DND-41 (cell line): Measurements from ENCODE around the gene AUP1.

ENCODE experiments used
- ATAC-seq: fragments of 200-7000 bp; cut with Tn5 transposase; 3 replicates; pipeline ENCODE4 v1.9.1; 2021; ENCODE audit warnings: low read depth; ENCODE audit not compliant: insufficient read depth
- DNase-seq: peaks from one replicate; pipeline ENCODE4 v3.0.0-alpha.2; 2020
- H2AFZ ChIP-seq: 2 replicates; pipeline ENCODE4 v1.6.0; 2012; ENCODE audit warnings: low read depth, low read length
- H3K27ac ChIP-seq: 2 replicates; pipeline ENCODE4 v1.5.1; 2012; ENCODE audit warnings: low read length, inconsistent platforms
- H3K27me3 ChIP-seq: fragments of 200-600 bp; sonication (generic); 2 replicates; pipeline ENCODE4 v1.6.0; 2012; ENCODE audit warnings: low read length, mild to moderate bottlenecking, inconsistent platforms; ENCODE audit not compliant: insufficient read depth, poor library complexity
- H3K36me3 ChIP-seq: 2 replicates; pipeline ENCODE4 v1.5.1; 2012; ENCODE audit warnings: low read length, inconsistent platforms; ENCODE audit not compliant: insufficient read depth
- H3K4me1 ChIP-seq: 2 replicates; pipeline ENCODE4 v1.5.1; 2012; ENCODE audit warnings: mild to moderate bottlenecking, low read length; ENCODE audit not compliant: insufficient read depth
- H3K4me2 ChIP-seq: 2 replicates; pipeline ENCODE4 v1.6.0; 2012; ENCODE audit warnings: mild to moderate bottlenecking, moderate library complexity, low read length, inconsistent platforms; ENCODE audit not compliant: insufficient read depth
- H3K4me3 ChIP-seq, 2 experiments: fragments of 200-600 bp in 1 of 2; shearing (Covaris generic) in 1 of 2; 2 replicates each; pipeline ENCODE4 v1.5.1; 2012 to 2016; ENCODE audit warnings: inconsistent platforms in 2 of 2, low read length in 2 of 2, mild to moderate bottlenecking in 2 of 2, low read depth in 1 of 2, moderate library complexity in 1 of 2
- H3K79me2 ChIP-seq: 2 replicates; pipeline ENCODE4 v1.6.0; 2012; ENCODE audit warnings: low read length, inconsistent platforms; ENCODE audit not compliant: insufficient read depth
- H3K9ac ChIP-seq: 2 replicates; pipeline ENCODE4 v1.6.0; 2012; ENCODE audit warnings: low read depth, mild to moderate bottlenecking, inconsistent platforms, low read length, moderate library complexity
- H3K9me3 ChIP-seq: 2 replicates; pipeline ENCODE4 v1.5.1; 2012; ENCODE audit warnings: low read length, moderate library complexity, mild to moderate bottlenecking, inconsistent platforms; ENCODE audit not compliant: insufficient read depth, severe bottlenecking
- H4K20me1 ChIP-seq: 2 replicates; pipeline ENCODE4 v1.6.0; 2012; ENCODE audit warnings: low read length; ENCODE audit not compliant: insufficient read depth
- CTCF ChIP-seq: IDR thresholded peaks from 2 replicates; pipeline ENCODE4 v1.5.1; 2012; ENCODE audit warnings: borderline replicate concordance, low read length, moderate library complexity, mild to moderate bottlenecking; ENCODE audit not compliant: poor library complexity, severe bottlenecking; ENCODE audit errors: extremely low read depth
- EZH2 ChIP-seq: IDR thresholded peaks from 3 replicates; pipeline ENCODE4 v1.6.1; 2012; ENCODE audit warnings: borderline replicate concordance, low read depth, mild to moderate bottlenecking, moderate library complexity, low read length, inconsistent platforms; ENCODE audit not compliant: severe bottlenecking

AUP1 gene

GRCh38 chr2:74515271-74515980, 14.1 kb downstream of the AUP1 start:
- H3K79me2 ChIP-seq = no peaks in the 10 kb centered on the region
- no peak overlapping the region for H3K4me2 ChIP-seq
- no peak for TF ChIP-seq EZH2
- TF ChIP-seq CTCF = no peak
- H3K36me3 ChIP-seq = no peaks in the 10 kb centered on the region
- H3K9ac ChIP-seq = no peak overlapping the region
- H4K20me1 ChIP-seq = no peaks in the 10 kb centered on the region
- DNase-seq = no peak
- no peak overlapping the region for H2AFZ ChIP-seq
- no peak overlapping the region for H3K4me3 ChIP-seq
- ATAC-seq = no peak
- H3K4me1 ChIP-seq = peaks cover 7% of the 10 kb centered on the region; the same call in 1 of the 2 replicates
- H3K27me3 ChIP-seq = peaks cover 28% of the 10 kb centered on the region
- H3K27ac ChIP-seq = no peak overlapping the region
- no peaks in the 10 kb centered on the region for H3K9me3 ChIP-seq

GRCh38 chr2:74514368-74515270, 14.9 kb downstream of the AUP1 start, which contains the start of gene TLX2:
Gene TLX2 (plus strand): TSS chr2:74514450. CDS start chr2:74514807, 357 bp downstream.
- H3K36me3 ChIP-seq = no peaks in the 10 kb centered on the region
- H3K4me3 ChIP-seq = no peak within 1 kb of the TSS
- no peaks in the 10 kb centered on the region for H4K20me1 ChIP-seq
- ATAC-seq = no peak
- TF ChIP-seq EZH2 (no peak), CTCF (no peak)
- DNase-seq = no peak
- H3K4me1 ChIP-seq = peaks cover 7% of the 10 kb centered on the region; the same call in 1 of the 2 replicates
- no peak within 1 kb of the TSS for H3K27ac ChIP-seq
- no peaks in the 10 kb centered on the region for H3K9me3 ChIP-seq
- peaks cover 28% of the 10 kb centered on the region for H3K27me3 ChIP-seq
- H3K9ac ChIP-seq = no peak within 1 kb of the TSS
- no peaks in the 10 kb centered on the region for H3K79me2 ChIP-seq
- H3K4me2 ChIP-seq = peak within 1 kb of the TSS; percentile 17; the same call in 1 of the 2 replicates
- no peak within 1 kb of the TSS; the same call in 1 of the 2 replicates for H2AFZ ChIP-seq

GRCh38 chr2:74513605-74514367, 15.7 kb downstream of the AUP1 start:
- Histone ChIP-seq H3K9me3 (no peaks in the 10 kb centered on the region), H3K4me1 (peaks cover 8% of the 10 kb centered on the region; the same call in 1 of the 2 replicates), H3K36me3 (no peaks in the 10 kb centered on the region), H3K27ac (no peak overlapping the region), H3K4me3 (no peak overlapping the region), H3K79me2 (no peaks in the 10 kb centered on the region), H2AFZ (no peak overlapping the region; the same call in 1 of the 2 replicates), H4K20me1 (no peaks in the 10 kb centered on the region), H3K27me3 (peaks cover 23% of the 10 kb centered on the region), H3K9ac (no peak overlapping the region), H3K4me2 (peak overlapping the region; percentile 17; the same call in 1 of the 2 replicates)
- TF ChIP-seq CTCF = no peak
- peak; percentile 75 for TF ChIP-seq EZH2
- ATAC-seq = peak; percentile 76
- peak; percentile 68 for DNase-seq
